ENCODE measurements around the gene MINDY1.

MINDY1 gene

DNA sequence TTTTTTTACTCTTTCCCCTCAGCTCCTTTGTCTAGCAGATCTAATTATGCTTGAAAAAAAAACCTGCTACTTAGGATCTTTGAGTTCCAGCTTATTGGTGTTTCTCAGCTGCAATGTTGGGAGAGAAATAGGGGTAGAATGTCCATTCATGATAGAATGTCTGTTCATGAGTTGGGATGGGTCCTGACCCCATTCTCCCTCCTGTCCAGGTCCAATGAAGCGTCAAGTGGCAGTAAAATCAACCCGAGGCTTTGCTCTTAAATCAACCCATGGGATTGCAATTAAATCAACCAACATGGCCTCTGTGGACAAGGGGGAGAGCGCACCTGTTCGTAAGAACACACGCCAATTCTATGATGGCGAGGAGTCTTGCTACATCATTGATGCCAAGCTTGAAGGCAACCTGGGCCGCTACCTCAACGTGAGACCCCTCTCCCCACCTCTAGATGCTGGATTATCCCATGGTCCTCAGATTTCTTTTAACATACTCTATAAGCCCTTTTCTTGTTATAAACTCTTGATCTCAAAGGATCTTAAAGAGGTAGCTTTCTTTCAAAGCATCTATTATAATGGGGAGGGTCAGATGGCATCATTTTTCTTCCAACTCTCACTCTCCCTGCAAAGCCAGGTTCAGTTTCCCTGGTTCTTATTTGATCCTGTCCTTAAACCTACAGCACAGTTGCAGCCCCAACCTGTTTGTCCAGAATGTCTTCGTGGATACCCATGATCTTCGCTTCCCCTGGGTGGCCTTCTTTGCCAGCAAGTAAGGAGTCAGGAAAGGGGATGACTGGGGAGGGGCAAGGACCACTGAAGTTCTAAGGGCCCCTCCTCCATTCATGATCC, 43.2 kb downstream of the MINDY1 start:
- no peak for DNase-seq

DNA sequence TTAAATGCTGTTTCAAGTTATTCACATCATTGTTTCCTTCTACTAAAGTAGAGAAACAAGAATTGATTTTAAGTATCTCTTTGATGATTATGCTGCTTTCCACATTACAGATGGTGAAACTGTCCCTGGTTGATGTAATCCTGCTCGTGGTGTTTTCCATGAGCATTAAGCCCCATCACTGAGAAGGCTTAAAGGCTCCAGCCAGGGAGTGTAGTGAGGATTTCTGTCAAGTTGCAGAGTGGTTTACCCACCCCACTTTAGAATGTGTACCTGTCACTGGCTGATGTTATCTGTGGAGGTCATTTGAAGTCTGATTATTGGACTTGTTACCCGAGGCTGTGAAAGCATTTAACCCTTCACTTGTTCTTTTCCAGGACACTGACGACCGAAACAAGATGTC, 44.9 kb downstream of the MINDY1 start:
- no peak for DNase-seq

DNA sequence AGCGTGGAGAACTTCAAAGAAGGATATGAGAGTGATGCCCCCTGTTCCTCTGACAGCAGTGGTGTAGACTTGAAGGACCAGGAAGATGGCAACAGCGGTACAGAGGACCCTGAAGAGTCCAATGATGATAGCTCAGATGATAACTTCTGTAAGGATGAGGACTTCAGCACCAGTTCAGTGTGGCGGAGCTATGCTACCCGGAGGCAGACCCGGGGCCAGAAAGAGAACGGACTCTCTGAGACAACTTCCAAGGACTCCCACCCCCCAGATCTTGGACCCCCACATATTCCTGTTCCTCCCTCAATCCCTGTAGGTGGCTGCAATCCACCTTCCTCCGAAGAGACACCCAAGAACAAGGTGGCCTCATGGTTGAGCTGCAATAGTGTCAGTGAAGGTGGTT, 46.1 kb downstream of the MINDY1 start:
- DNase-seq = no peak

DNA sequence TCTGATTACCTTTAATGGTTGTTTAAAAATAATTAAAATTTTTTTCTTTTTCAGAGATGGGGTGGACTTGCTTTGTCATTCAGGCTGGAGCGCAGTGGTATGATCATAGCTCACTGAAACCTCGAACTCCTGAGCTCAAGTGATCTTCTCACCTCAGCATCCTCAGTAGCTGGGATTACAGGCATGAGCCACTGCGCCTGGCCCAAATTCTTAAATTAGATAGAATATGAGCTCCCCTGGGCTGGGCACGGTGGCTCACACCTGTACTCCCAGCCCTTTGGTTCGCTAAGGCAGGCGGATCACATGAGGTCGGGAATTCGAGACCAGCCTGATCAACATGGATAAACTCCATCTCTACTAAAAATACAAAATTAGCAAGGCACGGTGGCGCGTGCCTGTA, 49.0 kb downstream of the MINDY1 start:
- DNase-seq = no peak

DNA sequence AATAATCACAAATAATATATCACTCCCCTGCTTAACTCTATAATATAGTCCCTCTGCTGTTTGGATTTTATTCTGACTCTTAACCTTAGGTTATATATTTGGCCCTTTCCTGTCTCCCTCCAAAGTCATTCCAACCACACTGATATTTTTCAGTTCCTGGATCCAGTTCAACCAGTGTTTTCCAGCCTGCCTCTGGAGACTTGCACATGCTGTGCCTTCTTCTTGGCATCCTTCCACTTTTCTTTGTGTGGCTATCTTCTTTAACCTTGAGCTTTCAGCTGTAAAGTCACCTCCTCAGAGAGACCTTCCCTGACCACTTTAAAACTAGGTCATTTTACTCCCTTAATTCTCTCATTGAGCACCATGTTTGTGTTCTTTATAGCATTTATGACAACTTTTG, 51.4 kb downstream of the MINDY1 start:
- DNase-seq = no peak

DNA sequence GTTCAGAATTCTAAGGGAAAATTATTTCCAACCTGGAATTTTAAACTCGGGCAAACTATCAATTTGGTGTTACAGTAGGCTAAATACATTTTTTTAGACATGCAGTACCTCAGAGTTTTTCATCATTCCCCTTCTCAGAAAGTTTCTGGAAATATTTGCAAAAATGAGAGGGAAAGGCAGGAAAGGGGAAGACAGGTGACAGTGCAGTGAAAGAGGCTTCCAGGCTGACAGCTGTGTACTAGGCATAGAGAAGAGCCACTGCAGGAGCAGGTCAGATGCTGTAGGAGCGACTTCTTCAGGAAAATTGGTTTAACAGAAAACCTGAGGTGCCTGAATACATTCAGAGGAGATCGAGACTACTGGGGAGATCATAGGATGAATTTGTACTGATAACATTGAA, 52.0 kb downstream of the MINDY1 start:
- DNase-seq = no peak
